Hematopoietic multipotent progenitor cell treated with erythropoietin and hydrocortisone succinate and interleukin-3 and kit ligand, for 4 days (in vitro differentiated cells): Measurements from ENCODE around the gene PPFIBP2.

Experiments
- DNase-seq: peaks from one replicate; pipeline ENCODE4 v3.0.0-alpha.2; 2015

The PPFIBP2 gene

DNA sequence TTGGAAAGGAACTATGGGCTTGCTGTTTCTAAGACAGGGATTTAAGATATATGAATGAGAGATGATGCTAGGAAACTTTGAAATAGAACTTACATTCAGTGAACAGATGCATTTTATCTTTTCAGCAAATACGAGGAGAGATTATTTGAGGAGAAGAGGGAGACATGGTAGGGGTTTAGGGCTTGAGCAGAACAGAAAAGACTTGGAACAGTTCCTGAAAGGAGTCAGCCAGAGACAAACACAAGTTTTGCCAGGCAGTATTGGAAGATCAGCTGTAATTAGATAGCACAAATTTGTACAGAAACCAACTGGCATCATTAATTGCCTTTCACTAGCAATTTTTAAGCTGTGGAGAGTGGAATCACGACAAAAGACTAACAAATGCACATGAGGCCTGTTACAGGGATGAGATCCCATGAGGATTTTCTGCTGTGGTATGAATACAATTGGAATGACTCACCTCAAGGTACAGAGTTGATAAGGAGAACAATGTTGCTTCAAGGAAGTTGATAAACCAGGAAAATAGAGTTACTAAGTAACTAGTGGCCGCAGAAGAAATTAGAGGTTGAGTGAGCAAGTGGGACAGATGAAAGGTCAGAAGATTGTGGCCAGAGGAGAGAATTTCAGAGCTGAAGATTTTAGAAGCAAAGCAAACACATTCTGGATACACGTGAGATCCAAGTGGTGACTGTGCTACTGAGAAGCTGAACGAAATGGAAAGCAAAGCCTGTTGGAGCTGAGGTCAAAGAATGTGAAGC lies 91.6 kb downstream of the PPFIBP2 start:
- no peak for DNase-seq

DNA sequence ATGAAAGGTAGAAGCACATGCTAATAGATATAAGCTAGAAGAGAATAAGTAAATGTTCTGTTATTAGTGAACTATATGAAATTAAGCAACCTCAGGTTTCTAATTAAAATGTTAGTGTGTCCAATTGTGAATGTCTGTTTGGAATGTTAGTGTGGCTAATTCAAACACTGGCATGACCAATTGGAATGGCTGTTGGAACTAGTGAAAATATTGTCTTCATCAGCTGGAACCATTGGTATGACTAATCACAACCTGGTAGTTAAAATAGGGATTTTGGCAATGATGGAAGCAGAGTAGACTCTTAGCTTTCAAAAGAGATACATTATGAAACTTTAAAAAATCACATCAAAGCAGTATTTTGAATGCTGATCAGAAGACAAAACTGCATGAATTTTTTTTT lies 92.7 kb downstream of the PPFIBP2 start:
- no peak for DNase-seq

DNA sequence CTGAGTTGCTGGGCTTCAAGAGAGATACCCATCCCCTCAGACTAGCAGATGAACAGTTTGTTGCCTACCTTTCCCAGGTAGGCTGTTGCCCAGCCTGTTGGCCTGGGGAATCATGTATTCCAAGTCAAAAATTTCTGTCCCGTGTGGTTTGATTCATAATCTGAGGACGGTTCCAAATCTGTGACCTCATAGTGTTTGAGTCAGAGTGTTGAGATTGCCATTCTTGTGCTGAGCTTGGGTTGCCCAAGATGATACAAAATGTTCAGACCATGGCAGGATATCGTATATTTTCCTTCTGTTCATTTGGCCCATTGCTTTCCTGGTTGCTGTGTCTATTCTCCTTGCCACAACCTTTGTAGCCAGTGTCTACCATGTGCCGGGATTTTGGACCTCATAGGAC lies 95.2 kb downstream of the PPFIBP2 start:
- DNase-seq, result no peak

DNA sequence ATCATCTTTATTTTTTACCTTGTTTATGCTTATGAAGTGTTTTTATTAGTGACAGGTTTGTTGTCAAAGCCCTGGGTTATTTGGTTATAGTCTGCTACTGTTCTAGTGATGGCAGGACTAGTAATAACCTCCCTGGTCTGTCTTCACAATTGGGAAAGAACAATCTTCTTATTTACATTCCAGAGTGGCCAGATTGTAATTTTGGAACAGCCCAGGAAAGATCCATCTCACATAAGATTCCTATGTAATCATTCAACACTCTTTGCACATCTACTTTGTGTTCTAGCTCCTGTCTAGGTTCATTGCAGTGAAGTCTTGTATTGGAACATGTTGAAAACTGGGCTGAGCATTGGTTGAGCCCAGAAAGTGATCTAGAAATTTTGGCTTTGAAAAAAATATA lies 95.7 kb downstream of the PPFIBP2 start:
- no peak for DNase-seq

DNA sequence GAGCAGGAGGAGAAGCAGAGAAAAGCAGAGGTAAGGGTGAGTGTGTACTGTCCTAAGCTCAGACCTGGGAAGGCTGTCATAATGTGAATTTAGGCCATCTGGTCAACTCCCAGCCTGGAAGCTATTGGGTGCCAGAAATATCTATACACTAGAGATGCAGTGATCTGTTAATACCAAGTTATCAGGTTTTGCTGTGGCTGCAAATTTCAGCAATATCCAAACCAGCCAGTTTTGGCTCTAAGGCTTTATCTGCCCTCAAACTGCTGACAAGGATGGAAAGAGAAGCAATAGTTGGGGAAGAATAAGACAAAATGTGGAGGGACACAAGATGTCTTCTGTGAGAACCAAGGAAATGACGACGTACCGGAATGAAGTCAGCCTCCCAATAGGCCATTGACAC lies 96.6 kb downstream of the PPFIBP2 start:
- DNase-seq, result no peak

DNA sequence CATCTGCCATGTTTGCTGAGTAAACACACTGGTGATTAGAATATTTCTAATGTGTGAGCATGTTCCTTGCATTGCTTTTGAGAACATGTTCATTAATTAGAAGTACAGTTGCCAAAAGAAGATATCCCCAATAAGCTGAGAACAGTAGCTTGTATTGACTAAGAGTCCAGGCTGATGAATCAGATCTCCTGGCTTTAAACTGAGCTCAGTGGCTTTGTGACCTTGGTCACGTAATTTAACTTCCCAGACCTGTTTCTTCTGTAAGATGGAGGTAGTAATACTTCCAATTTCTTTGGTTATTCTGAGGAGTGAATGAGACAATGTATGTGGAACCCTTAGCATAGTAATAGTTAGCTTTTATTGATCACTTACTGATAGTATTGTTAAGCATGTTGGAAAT lies 97.6 kb downstream of the PPFIBP2 start:
- no peak for DNase-seq

DNA sequence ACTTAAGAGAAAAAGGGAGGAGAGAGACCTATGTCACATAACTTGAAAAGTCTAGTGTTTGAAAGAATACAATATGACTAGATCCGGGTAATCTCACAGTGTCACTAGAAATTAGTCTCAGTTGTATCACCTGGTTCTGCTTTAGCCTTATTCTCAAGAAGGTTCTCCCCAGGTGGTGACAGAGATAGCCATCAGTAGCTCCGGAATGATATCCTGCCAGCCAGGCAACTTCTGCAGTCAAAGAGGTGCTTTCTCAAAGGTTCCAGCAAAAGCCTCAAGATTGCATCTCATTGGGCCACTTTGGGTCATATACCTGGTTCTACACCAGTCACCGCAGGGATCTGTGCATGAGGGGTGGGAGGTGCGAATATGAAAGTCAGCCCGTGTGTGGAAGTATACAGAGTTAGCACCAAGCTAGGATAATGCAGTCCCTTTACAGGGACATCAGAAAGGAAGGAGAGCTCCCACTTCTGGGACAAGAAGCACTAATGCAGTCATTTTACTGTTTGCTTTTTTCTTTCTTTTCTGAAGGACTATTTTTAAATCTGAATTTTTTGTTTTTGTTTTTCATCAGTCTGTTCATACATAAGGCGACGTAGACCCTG lies 98.4 kb downstream of the PPFIBP2 start:
- DNase-seq, result no peak

DNA sequence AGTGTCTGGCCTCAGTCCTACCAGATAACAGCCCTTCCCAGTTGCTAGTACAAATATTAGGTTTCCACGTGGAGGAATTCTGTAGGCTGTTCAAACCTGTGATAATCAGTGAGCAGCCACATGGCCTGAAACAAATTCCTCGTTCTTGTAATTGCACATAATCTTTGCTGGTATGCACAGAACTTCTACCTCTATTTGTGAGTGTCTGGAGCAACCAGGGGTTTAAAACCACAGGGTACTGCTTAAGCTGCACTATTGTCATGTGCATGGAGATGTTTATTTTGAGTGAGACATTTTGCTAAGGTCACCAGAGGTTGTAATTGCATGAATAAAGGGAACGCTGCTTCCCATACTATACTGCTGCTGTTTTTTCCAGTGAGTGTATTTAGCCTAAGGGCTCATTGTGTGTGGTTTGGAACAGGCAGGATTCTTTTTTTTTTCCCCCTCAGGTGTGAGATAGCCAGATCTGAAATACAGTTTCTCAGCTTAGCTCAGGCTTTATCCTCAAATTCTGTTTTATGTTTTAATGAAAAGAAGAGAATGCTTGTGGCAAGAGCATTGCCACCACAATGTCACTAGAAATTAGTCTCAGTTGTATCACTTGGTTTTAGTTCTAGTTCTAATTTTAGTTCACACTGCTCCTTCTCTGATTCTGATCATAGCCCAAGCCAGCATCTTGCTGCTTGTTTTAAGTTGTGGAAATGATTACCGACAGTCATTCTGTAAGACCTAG lies 99.0 kb downstream of the PPFIBP2 start:
- no peak for DNase-seq

DNA sequence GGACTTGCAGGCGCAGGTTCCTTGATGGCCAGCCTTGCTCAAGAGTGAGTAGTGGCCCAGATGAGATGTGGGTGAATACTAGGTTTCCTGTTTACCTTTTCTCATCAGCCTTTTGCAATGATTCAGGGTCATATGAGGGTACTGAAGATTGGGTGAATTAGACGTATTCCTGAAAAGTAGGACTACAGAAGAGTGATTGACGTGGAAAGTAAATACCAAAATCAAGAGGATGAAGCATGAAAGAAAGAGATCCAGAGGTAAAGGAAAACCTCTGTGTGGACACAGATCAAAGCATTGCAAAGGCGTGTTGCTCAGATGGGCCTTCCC lies 99.6 kb downstream of the PPFIBP2 start:
- no peak for DNase-seq

DNA sequence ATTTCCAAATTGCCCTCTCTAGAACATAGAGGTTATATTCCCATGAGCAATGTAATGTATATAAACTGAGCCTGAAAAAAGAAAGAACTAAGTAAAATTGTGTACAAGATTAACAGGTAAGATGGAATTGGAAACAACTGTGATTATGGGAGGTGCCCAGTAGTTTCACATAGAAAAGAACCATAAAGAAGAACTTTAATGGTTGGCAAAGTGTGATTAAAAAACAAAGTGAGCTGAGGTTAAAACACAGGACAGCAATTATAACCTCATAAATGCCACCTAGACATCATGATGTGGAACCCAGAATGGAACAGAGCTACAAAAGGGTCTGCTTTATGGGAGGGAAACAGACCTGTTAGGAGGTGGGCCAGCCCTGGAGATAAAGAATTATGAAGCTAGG lies 100.9 kb downstream of the PPFIBP2 start:
- DNase-seq, result no peak

DNA sequence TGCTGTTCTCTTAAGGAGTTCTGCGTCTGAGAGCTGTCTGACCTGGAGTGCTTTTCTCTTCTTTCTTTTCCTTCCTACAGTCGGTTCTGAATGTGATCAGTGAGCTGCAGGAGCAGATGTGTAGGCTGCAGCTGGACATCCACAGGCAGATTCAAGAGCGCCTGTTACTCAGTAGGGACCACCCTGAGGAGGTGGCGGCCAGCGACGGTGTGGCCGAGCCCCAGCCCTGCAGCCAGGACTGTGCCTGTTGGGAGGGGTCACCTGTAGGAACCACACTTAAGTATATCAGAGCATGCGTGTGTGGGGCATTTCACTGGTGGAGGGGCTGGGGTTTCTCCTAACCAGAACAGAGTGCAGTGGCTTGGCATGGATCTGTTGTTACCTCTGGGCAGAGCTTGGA lies 103.2 kb downstream of the PPFIBP2 start:
- no peak for DNase-seq

DNA sequence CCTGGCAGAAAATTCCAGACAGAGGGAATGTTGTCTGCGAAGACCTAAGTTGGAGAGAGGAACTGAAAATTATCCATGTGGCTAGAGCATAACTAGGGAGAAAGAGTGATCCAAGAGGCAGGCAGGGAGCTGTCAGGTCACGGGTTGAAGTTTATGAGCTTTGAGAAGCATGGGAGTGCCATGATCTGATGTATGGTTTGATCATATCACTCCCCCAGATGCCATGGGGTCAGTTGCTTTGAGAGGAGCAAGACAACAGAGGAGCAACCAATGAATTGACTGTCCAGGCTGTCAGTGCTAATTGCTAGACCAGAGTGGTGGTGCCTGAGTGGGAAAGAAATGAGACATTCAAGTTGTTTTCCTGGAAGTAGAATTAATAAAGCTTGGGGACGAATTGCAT lies 105.5 kb downstream of the PPFIBP2 start:
- DNase-seq, result no peak

DNA sequence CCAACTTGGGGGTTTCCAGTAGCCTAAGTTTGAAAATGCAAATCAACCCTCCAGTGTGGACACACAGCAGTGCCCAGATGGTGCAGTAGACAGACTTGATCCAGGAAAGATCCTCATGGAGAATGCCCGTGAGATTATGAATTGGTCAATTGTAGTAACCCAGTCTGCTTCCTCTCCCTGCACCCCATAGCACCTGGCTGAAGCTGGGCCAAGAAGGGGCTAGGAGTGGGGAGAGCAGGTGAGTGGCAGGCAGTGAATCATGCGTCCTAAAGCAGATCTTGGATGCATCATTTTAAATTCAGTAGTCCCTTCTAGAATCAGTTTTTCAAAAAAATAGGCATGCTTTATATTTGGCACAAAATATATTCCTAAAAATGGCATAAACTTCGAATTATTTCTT lies 107.3 kb downstream of the PPFIBP2 start:
- no peak for DNase-seq

DNA sequence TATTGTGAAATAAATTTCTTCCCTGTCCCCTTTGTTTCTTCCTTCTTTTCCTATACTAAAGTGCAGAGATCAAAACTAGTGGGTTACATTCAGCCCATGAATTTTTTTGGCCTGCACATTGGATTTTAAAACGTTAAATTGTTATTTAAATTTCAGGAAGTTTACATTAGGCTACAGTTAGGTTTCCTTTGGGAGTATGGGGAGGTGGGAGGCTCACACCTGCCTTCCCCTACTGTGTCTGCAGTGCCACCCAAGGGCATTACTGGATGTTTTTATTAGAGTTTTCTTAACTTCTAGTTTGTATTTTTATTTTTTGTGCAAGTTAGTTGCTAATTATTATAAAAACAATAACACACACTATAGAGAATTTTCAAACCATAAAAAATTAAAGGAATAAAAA lies 107.8 kb downstream of the PPFIBP2 start:
- no peak for DNase-seq

DNA sequence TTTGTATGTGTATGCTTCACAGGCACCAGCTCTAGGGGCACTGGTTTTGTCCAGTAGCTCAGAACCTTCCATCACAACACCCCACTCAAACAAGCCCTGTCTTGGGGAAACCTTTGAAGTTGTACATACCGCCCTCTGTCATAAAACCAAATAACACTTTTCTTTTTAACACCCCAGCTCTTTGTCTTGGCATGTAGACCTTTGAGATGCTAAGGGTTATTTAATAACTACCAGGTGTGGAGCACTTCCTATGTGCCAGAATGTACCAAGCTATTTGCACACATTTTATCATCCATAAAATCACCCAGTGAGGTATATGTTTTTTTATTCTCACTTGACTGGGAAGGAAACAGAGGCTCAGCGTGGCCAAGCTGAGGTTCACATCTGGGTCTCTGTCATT lies 108.9 kb downstream of the PPFIBP2 start:
- DNase-seq, result no peak

DNA sequence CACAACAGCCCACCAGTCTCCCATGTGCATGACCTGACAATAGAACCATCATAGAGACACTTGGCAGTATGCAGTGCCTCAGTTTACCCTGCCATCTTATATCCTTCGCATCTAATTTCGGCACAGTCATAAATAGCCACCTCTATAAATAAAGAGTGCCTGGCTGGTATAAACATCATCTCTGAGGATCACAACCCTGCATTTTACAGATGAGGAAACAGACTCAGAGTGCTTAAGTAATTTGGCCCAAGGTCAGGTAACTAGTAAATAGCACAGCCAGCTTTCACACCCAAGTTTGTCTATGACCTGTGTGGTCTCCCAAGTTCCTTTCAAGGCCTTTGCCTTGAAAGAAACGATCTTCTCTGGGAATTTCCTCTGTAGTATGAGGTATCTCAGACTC lies 114.9 kb downstream of the PPFIBP2 start:
- DNase-seq, result no peak

DNA sequence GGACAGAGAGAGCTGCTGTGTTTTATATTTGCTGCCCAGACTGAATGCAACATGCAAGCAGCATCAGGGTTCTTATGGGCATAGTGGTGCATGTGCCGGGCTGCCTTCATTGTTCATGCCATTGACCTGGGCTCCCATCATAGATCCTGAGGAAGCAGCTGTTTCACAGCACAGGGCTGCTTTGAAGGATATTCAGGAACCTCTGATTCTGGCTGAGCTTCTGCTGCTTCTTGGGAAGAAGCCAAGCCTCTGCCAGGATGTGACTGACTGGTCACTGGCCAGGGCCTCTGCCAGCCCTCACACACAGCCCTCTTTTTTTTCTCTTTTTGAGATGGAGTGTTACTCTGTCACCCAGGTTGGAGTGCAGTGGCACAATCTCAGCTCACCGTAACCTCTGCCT lies 116.2 kb downstream of the PPFIBP2 start:
- no peak for DNase-seq

DNA sequence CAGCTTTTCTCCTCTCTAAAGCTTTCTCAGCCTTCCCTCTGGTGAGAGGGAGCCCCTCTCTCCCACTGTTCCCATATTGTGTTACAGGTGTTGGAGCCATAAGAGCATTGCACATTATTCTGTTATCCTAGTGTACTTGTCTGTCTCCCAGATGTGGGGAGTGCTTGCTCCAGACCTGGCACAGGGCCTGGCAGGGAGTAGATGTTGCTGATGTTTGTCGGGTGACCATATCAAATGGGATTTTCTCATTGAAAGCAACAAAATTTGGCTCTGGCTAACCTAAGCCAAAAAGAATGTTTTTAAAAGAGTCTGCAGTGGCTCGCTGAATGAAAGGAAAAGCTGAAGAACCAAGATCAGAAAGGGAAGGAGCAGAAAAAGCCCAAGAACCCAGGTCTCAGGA lies 118.4 kb downstream of the PPFIBP2 start:
- DNase-seq, result no peak

DNA sequence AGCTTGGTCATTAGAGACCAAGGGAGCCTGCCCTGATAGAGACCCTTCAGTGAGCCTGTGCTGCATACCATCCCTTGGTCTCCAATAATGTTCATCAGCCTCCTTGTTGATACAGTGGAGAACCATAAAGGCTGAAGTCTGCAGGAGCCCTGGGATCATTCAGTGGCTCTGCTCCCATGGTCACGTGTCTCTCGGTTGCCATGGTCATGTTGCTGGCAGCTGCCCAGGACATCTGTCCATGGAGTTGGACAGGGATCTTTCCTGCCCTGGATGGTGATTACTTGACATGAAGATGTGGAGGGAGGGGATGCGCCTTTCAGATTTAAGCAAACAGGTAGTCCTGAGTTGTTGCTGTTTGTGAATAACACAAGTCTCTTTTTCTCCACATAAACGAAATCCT lies 121.3 kb downstream of the PPFIBP2 start:
- no peak for DNase-seq

DNA sequence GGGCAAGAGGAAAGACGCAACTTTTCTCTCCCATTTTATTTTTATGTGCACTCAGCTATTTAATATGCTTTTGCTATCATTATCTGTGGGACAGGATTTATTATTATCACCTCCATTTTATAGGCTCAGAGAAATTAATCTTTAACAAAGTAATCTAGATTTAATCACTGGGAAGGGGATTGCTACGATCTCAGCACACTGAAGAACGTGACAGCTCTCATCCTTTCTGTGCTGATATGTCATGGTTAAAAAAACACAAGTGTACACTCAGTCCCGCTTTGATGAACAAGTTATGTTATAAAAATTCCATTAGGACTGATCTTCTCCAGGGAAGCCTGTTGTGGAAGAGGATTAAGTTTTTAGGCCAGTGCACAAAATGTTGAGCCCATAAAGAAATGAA lies 121.9 kb downstream of the PPFIBP2 start:
- DNase-seq, result no peak

DNA sequence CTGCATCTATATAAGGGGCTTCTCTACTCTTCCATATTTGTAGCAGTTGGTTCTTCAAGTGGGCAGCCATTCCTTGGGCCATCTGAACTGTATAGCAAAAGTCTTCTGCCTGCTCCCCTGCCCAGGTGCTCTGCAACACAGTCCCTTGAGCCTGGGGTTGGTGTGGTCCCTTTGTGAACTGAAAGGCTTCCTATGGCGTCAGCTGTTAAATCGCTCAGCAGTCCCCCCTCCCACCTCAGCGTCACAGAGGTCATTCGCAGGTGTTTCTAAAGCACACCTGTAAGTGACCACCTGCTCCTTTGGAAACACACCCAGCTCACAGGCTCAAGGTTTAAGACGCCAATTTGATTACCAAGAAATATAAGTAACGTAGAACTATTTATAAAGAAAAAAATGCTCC lies 122.6 kb downstream of the PPFIBP2 start:
- no peak for DNase-seq

DNA sequence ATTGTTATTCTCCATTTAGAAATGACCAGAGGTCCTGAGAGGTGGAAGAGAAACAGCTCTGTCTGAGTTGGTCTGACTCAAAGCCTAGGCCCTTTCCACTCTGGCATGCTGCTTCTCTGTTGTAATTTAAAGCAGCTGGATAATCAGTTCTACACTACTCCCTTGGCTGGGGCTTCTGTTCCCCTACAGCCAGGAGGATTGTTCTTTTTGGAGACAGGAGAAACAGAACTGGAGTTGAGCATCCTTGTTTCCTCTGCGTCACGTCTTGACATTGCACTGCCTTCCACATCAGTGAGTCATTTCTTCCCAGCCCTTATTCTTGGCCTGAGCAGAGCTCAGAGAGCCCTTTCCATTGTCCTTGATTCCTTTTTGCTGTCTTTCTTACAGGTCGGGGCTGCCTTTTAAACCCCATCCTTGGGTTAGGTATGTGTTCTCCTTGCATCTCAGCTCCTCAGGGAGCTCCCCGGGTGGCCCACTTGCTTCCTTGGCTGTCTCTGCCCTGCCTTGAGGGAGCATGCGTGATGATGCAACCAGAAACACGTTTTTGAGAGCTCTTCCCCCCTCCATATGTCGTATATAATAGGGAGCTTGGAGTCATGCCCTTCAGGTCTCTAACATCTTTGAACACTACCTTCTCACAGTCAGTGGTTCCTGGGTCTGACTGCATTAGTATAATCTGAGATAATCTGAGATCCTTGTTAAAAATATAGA lies 123.8 kb downstream of the PPFIBP2 start:
- DNase-seq, result no peak

DNA sequence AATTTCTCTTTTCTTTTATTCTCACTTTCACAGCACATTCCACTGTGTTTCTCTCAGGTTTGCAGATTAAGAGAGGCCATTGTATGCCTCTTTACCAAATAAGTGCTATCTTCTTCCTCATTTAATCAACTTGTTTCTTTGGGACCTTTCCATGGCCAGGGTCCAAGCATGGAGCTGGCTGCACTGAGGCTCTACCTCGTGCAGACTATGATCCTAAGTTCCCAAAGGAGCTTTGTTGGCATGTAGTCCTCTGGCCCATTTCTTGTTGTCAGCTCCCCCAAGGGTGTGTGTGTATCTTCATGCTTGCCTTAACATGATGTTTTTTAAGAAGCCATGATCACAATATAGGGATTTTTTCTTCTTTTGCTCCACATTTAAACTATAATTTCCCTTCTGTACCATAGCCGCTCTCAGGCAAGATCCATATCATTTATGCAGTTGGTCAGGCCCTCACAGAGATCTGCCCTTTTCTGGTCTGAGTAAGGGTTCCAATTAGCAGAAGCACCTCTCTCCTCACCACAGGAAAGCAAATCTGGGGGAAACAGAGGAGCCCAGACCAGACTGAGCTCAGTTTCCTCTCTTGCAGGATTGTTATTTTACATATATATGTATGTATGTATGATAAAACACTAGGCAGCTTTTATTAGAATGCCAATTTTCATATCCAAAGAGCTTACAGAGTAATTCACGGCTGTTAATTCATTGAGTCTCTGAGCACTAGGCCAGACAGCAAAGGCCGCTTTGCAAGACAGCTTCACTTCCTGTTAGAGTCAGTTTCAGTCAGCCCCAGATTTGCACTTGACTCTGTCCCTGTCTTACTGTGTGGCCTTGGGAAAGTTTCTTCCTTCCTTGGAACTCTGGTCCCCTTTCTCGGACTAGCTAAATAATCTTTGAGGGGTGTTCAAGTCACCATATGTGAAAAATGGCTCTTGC lies 125.2 kb downstream of the PPFIBP2 start:
- DNase-seq, result no peak
